Measurements from ENCODE around the gene NKX1-2.

DNA sequence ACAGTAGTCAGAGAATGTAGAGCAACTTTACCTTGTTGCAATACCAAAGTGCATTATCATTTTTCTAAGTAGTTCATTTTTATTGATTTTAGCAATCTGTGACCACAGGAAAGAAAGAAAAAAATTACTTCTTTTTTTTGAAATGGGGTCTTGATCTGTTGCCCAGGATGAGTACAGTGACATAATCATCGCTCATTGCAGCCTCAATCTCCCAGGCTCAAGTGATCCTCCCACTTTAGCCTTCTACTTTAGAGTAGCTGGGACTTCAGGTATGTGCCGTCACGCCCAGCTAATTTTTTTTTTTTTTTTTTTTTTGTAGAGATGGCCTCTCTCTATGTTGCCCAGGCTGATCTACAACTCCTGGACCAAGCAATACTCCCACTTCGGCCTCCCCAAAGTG is 19.8 kb downstream of the NKX1-2 start:
- TF ChIP-seq, protein P1, sequence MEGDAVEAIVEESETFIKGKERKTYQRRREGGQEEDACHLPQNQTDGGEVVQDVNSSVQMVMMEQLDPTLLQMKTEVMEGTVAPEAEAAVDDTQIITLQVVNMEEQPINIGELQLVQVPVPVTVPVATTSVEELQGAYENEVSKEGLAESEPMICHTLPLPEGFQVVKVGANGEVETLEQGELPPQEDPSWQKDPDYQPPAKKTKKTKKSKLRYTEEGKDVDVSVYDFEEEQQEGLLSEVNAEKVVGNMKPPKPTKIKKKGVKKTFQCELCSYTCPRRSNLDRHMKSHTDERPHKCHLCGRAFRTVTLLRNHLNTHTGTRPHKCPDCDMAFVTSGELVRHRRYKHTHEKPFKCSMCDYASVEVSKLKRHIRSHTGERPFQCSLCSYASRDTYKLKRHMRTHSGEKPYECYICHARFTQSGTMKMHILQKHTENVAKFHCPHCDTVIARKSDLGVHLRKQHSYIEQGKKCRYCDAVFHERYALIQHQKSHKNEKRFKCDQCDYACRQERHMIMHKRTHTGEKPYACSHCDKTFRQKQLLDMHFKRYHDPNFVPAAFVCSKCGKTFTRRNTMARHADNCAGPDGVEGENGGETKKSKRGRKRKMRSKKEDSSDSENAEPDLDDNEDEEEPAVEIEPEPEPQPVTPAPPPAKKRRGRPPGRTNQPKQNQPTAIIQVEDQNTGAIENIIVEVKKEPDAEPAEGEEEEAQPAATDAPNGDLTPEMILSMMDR (conservative IDR thresholded peaks at IDR 0.05; ENCODE audit: low read length): no peak
- TF ChIP-seq EZH2phosphoT487 (IDR thresholded peaks at IDR 0.05; ENCODE audit: borderline replicate concordance, low read depth, low read length): no peak

Measured in OCI-LY7 (cell line).